Heart right ventricle (tissue), 16 donors: Measurements from ENCODE around the gene EEFSEC. TPM values are rescaled to one million over a fixed set of nuclear protein-coding genes. Genes with fewer than 3 reads are reported as not detected.
A peak's percentile ranks its signal among the peaks of the same experiment; 100 is the strongest.

Experiments
- ATAC-seq, 8 donors: fragments of 200-7000 bp; cut with Tn5 transposase; one replicate each; pipeline ENCODE4 v1.9.1; 2020; ENCODE audit warnings: mild to moderate bottlenecking in 8 of 8, moderate library complexity in 8 of 8, moderate number of reproducible peaks in 1 of 8
- DNase-seq, 2 donors: peaks; one replicate each; pipeline ENCODE4 v3.0.0-alpha.2; 2020
- H3K27ac ChIP-seq, 10 donors: fragments of 200-600 bp; sonication (generic) in 2 of 10; one replicate each; pipeline versions ENCODE4 v1.5.0 to v1.8.0; 2020 to 2022; ENCODE audit warnings: mild to moderate bottlenecking in 3 of 10
- H3K27me3 ChIP-seq, 7 donors: fragments of 200-600 bp; one replicate each; pipeline ENCODE4 v1.8.0; 2021 to 2022; ENCODE audit warnings: mild to moderate bottlenecking in 2 of 7
- H3K36me3 ChIP-seq, 9 donors: fragments of 200-600 bp; sonication (generic) in 1 of 9; one replicate each; pipeline versions ENCODE4 v1.5.0 to v1.8.0; 2020 to 2022; ENCODE audit warnings: mild to moderate bottlenecking in 2 of 9
- H3K4me1 ChIP-seq, 9 donors: fragments of 200-600 bp; sonication (generic) in 1 of 9; one replicate each; pipeline versions ENCODE4 v1.5.0 to v1.8.0; 2020 to 2022; ENCODE audit warnings: mild to moderate bottlenecking in 4 of 9
- H3K4me3 ChIP-seq, 10 donors: fragments of 200-600 bp; sonication (generic) in 2 of 10; one replicate each; pipeline versions ENCODE4 v1.5.0 to v1.8.0; 2020 to 2022; ENCODE audit warnings: mild to moderate bottlenecking in 7 of 10, moderate library complexity in 2 of 10
- H3K9me3 ChIP-seq, 11 donors: fragments of 200-600 bp in 10 of 11; sonication (generic) in 2 of 11; one replicate each; pipeline versions ENCODE4 v1.5.0 to v1.8.0; 2013 to 2022; ENCODE audit warnings: mild to moderate bottlenecking in 2 of 11, control low read depth in 1 of 11, moderate library complexity in 1 of 11
- WGBS, 2 donors: extraction: QIAGEN DNeasy Blood & Tissue Kit; methylation state at CpG; one replicate each; pipeline ENCODE4 v1.1.7; 2013; ENCODE audit warnings: inconsistent platforms in 1 of 2; 5-methylcytosine and 5-hydroxymethylcytosine counted together
- intact Hi-C, 10 donors: fragments of 100-400 bp; cut with DNase I; formaldehyde crosslinking; loops; one replicate each; pipeline versions ENCODE4 v1.11.1 to v1.14.2; 2022
- polyA plus RNA-seq, 2 donors: library from polyadenylated mRNA; stranded (reverse); fragments of 200-250 nt; gene quantifications; one replicate each; pipeline ENCODE4 v1.2.3, GENCODE V29; 2013
- total RNA-seq, 10 donors: library from RNA; stranded (reverse); fragmentation: NEBNext Ultra II Directional in 3 of 10; extraction: Animal tissue kit (Norgen Biotek cat#: 25700) in 3 of 10; gene quantifications; one replicate each; pipeline versions ENCODE4 v1.2.1 to v1.2.4, GENCODE V29; 2021 to 2023
- TF ChIP-seq, protein P1 (sequence below), 9 donors: fragments of 200-600 bp; sonication (generic) in 2 of 9; IDR thresholded peaks; one replicate each; pipeline versions ENCODE4 v1.5.0 to v1.8.0; 2021 to 2022; ENCODE audit warnings: antibody characterized with exemption in 9 of 9, mild to moderate bottlenecking in 5 of 9, moderate library complexity in 1 of 9
- donor health status: Arrhythmogenic right ventricular cardiomyopathy.
- donor health status: ischemic (EF 13 %, LVEDD 7.1; RV severe dilation, severe dysfunction).
- donor health status: healthy with polysubstance abuse.
- donor health status: DM: no; HTN: yes; CAD: no.
- donor health status: DM: no; HTN: no; CAD: no.
- donor health status: ischemic (EF 25% LVEDD 6.9; RV normal size, moderate dysfunction).
- donor health status: ischemic (EF 25% LVEDD 5.7; RV mildly dilated, moderate dysfunction).
- donor health status: healthy.
- donor health status: DM: yes; HTN: yes; CAD: no.
- donor health status: Ischemic cardiomyopathy.
- donor health status: ischemic (EF 35%, LVEDD 5.7; RV mildly dilated, moderate dysfunction).
- donor health status: nonischemic (EF 11% LVEDD 7.7; RV severe dilation, severe dysfunction).
- donor health status: DM: yes; HTN: yes; CAD: no.
- donor health status: PGD.
- donor health status: ischemic (EF 29% LVEDD 5.4; RV normal size, mild dysfunction).
- donor health status: nonischemic (EF 23%, LVEDD 6.1; RV moderate dilation, normal function).

EEFSEC gene
- total and polyA plus RNA-seq, 12 donors = 16.5 to 29.5 (median 25.0) TPM

DNA sequence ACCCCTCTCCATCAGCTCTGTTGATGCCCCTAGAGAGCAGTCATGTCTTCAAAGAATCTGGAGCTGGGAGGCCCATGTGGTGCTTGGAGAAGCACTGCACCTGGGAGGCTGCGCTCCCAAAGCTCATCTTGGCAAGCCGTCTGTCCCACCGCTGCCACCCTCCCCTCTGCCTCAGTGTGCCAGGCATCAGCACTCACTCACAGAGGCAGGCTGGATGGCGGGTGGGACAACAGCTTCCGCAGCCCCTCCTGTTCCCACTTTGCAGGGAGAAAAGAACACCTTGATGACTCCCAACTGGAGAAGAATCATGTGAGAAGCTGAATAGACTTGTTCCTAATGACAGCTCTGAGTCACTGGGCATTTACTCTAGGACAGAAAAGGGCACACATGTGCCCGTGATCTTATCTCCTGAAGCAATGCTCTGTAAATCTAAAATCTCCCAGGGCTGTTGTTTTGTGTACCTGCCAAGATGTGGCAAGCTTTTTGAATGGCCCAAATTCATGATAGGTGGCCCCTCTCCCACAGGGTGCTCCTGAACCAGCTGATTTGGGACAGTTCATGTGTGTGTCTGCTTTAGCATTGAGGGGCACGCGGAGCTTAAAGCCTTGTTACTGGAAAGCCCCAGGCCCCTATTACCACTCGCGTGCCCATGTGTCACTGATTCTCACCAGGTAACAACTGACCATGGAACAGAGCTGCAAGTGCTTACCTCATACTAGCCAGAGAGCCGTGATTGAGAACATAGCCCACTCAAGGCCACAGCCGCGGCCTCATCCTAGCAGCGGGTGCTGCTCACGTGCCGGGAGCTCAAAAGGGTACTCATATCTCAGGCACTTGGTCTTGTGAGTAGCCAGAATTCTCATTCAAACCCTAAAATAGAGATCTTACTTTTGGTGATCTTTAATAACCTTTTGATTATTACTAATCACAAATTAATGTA, 209.0 kb downstream of the EEFSEC start:
- ATAC-seq (no peak), DNase-seq (no peak)
- Histone ChIP-seq H3K27me3 (no peaks in the 10 kb centered on the region), H3K4me3 (no peak overlapping the region), H3K36me3 (peaks cover 0 to 28% (median 0%) of the 10 kb centered on the region in 9 donors), H3K9me3 (no peaks in the 10 kb centered on the region), H3K4me1 (peaks cover 4 to 70% (median 38%) of the 10 kb centered on the region in 9 donors), H3K27ac (peak overlapping the region in 2 of 10 donors; percentile 16 to 24)
- 86 to 95% methylated on average over 16 of the region's 16 CpGs for WGBS, 2 donors
- TF ChIP-seq, protein P1, sequence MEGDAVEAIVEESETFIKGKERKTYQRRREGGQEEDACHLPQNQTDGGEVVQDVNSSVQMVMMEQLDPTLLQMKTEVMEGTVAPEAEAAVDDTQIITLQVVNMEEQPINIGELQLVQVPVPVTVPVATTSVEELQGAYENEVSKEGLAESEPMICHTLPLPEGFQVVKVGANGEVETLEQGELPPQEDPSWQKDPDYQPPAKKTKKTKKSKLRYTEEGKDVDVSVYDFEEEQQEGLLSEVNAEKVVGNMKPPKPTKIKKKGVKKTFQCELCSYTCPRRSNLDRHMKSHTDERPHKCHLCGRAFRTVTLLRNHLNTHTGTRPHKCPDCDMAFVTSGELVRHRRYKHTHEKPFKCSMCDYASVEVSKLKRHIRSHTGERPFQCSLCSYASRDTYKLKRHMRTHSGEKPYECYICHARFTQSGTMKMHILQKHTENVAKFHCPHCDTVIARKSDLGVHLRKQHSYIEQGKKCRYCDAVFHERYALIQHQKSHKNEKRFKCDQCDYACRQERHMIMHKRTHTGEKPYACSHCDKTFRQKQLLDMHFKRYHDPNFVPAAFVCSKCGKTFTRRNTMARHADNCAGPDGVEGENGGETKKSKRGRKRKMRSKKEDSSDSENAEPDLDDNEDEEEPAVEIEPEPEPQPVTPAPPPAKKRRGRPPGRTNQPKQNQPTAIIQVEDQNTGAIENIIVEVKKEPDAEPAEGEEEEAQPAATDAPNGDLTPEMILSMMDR (IDR thresholded peaks at IDR 0.05) = no peak
- intact Hi-C loops = no loop called here

DNA sequence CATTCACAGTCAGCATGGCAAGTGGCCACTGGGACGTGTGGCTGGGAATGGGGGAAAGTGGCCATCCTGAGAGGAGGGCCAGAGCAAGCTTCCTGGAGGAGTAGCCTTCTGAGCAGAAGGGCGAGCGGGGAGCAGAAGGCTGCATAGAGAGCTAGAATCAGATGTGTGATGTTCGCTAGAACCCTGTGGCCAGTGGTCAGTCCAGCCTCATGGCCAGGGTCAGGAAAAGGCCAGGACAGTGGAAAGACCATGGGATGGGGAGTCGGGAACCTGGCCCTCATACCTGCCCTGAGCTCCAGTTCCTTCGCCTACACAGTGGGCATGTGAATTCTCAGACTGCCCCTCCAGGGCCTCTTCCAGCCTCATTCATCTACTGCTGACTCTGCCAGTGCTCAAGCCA, 211.0 kb downstream of the EEFSEC start:
- intact Hi-C loops = no loop called here
- Histone ChIP-seq H3K4me1 (peaks cover 14 to 90% (median 58%) of the 10 kb centered on the region in 9 donors), H3K4me3 (no peak overlapping the region), H3K27ac (peak overlapping the region in 1 of 10 donors; percentile 82), H3K36me3 (peaks cover 0 to 16% (median 0%) of the 10 kb centered on the region in 9 donors), H3K27me3 (no peaks in the 10 kb centered on the region), H3K9me3 (no peaks in the 10 kb centered on the region)
- ATAC-seq = no peak
- DNase-seq = no peak
- WGBS, 2 donors = 92 to 94% methylated on average over 6 of the region's 6 CpGs
- TF ChIP-seq, protein P1 (IDR thresholded peaks at IDR 0.05) = no peak

DNA sequence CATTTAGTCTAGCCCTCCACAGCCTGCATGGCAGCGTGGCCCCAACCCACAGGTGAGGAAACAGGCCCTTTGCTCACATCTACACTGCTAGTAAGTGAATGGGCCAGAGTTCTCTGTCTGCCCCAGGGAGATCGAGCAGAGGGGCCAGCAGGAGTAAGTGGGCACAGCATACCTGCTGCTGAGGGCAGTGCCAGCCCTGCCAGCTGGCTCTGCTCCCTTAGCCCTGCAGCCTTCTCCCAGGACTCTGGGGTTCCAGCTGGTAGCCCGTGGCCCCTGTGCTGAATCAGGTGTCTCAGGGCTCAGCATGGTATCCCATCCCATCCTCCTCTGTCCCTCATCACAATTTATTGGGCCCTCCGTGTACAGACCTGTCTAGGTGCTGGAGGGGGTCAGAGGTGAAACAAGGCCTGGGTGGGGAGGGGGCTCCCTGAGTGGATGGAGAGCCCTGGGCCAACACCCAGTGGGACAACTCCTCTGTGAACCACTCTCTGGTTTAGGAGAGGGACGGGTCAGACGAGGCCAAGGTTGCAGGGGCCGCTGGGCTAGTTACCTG, 211.6 kb downstream of the EEFSEC start:
- Histone ChIP-seq H3K27me3 (no peaks in the 10 kb centered on the region), H3K9me3 (no peaks in the 10 kb centered on the region), H3K27ac (peak overlapping the region in 6 of 10 donors; percentile 12 to 82 (median 72)), H3K4me3 (no peak overlapping the region), H3K36me3 (peaks cover 0 to 16% (median 0%) of the 10 kb centered on the region in 9 donors), H3K4me1 (peaks cover 16 to 95% (median 64%) of the 10 kb centered on the region in 9 donors)
- DNase-seq (no peak), ATAC-seq (no peak)
- WGBS, 2 donors = 87 to 92% methylated on average over 7 of the region's 7 CpGs
- intact Hi-C loops = no loop called here
- TF ChIP-seq, protein P1 (IDR thresholded peaks at IDR 0.05) = no peak

DNA sequence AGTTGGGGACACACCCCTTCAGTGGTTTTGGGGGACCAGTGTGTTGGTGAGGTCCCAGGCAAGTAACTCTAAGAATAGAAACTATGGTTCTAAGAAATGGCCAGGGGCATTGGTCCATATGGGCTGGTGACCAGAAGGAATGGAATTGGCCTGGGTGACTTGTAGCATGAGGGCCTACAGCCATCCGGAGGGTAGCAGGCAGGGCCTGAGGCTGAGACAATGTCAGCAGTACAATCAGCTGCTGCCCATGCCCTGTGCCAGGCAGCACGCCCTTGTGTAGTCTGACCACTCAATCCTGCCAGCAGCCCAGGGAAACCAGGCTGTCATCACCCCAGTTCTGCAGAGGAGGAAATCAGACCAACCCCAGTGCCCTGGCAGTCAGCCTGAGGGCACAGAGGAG, 212.9 kb downstream of the EEFSEC start:
- peak; percentile 72 to 79 for DNase-seq
- WGBS, 2 donors = 36 to 71% methylated on average over 2 of the region's 2 CpGs
- ATAC-seq = peak; percentile 74 to 90 (median 84)
- intact Hi-C loops = no loop called here
- Histone ChIP-seq H3K4me1 (peaks cover 20 to 93% (median 71%) of the 10 kb centered on the region in 9 donors), H3K36me3 (peaks cover 0 to 16% (median 0%) of the 10 kb centered on the region in 9 donors), H3K9me3 (no peaks in the 10 kb centered on the region), H3K27me3 (no peaks in the 10 kb centered on the region), H3K27ac (peak overlapping the region in 9 of 10 donors; percentile 50 to 82 (median 73)), H3K4me3 (no peak overlapping the region)
- TF ChIP-seq, protein P1 (IDR thresholded peaks at IDR 0.05) = no peak
